ENCODE results near the gene PITPNC1.

The PITPNC1 gene

GRCh38 chr17:67520916-67521774, 144.1 kb downstream of the PITPNC1 start:
- Histone ChIP-seq H3K36me3 (replicated peaks; ENCODE audit: insufficient read depth, low read length) (no peaks in the 10 kb centered on the region), H3K9ac (ENCODE audit: low read length) (no peak overlapping the region), H3K4me3 (ENCODE audit: low read length) (no peak overlapping the region), H3K4me1 (ENCODE audit: low read length) (no peaks in the 10 kb centered on the region), H3K9me3 (replicated peaks; ENCODE audit: insufficient read depth, low read length) (no peaks in the 10 kb centered on the region), H3K79me2 (ENCODE audit: low read length) (peaks cover 3% of the 10 kb centered on the region; the same call in 1 of the 2 replicates), H3K4me2 (ENCODE audit: low read depth, low read length) (no peak overlapping the region), H3F3A (ENCODE audit: insufficient read depth, low read length) (no peaks in the 10 kb centered on the region), H3K27ac (ENCODE audit: low read length) (no peak overlapping the region), H4K20me1 (ENCODE audit: insufficient read depth, low read length) (no peaks in the 10 kb centered on the region), H2AFZ (ENCODE audit: low read length) (no peak overlapping the region), H3K9me2 (replicated peaks; ENCODE audit: insufficient read depth, low read length) (no peaks in the 10 kb centered on the region), H3K27me3 (replicated peaks; ENCODE audit: insufficient read depth, low read length) (no peaks in the 10 kb centered on the region)
- no peak for DNase-seq
- no peak for TF ChIP-seq EZH2phosphoT487 (IDR thresholded peaks at IDR 0.05; ENCODE audit: low read length)
- no peak for TF ChIP-seq CTCF (IDR thresholded peaks at IDR 0.05; ENCODE audit: low read length)
- no peak for TF ChIP-seq EZH2 (optimal IDR thresholded peaks at IDR 0.05; ENCODE audit: low read depth, low read length)

- H3K4me3 ChIP-seq (ENCODE audit: low read length) = no peak overlapping the region
- H2AFZ ChIP-seq (ENCODE audit: low read length) = no peak overlapping the region
- H3K4me2 ChIP-seq (ENCODE audit: low read depth, low read length) = no peak overlapping the region
- no peak overlapping the region for H3K9ac ChIP-seq (ENCODE audit: low read length)
- DNase-seq = no peak
- H3K9me2 ChIP-seq (replicated peaks; ENCODE audit: insufficient read depth, low read length) = no peaks in the 10 kb centered on the region
- H3K9me3 ChIP-seq (replicated peaks; ENCODE audit: insufficient read depth, low read length) = no peaks in the 10 kb centered on the region
- H3K4me1 ChIP-seq (ENCODE audit: low read length) = no peaks in the 10 kb centered on the region
- no peak overlapping the region for H3K27ac ChIP-seq (ENCODE audit: low read length)
- H3K27me3 ChIP-seq (replicated peaks; ENCODE audit: insufficient read depth, low read length) = no peaks in the 10 kb centered on the region
- TF ChIP-seq CTCF (IDR thresholded peaks at IDR 0.05; ENCODE audit: low read length) (no peak), EZH2 (optimal IDR thresholded peaks at IDR 0.05; ENCODE audit: low read depth, low read length) (no peak), EZH2phosphoT487 (IDR thresholded peaks at IDR 0.05; ENCODE audit: low read length) (no peak)
- peaks cover 3% of the 10 kb centered on the region; the same call in 1 of the 2 replicates for H3K79me2 ChIP-seq (ENCODE audit: low read length)
- H4K20me1 ChIP-seq (ENCODE audit: insufficient read depth, low read length) = no peaks in the 10 kb centered on the region
- H3K36me3 ChIP-seq (replicated peaks; ENCODE audit: insufficient read depth, low read length) = no peaks in the 10 kb centered on the region
- H3F3A ChIP-seq (ENCODE audit: insufficient read depth, low read length) = no peaks in the 10 kb centered on the region
Measured at GRCh38 chr17:67521775-67522069, 144.6 kb downstream of the PITPNC1 start.

- Histone ChIP-seq H3K9ac (ENCODE audit: low read length) (no peak overlapping the region), H3F3A (ENCODE audit: insufficient read depth, low read length) (no peaks in the 10 kb centered on the region), H3K36me3 (replicated peaks; ENCODE audit: insufficient read depth, low read length) (no peaks in the 10 kb centered on the region), H3K4me3 (ENCODE audit: low read length) (no peak overlapping the region), H3K9me2 (replicated peaks; ENCODE audit: insufficient read depth, low read length) (no peaks in the 10 kb centered on the region), H3K4me1 (ENCODE audit: low read length) (no peaks in the 10 kb centered on the region), H3K9me3 (replicated peaks; ENCODE audit: insufficient read depth, low read length) (no peaks in the 10 kb centered on the region), H4K20me1 (ENCODE audit: insufficient read depth, low read length) (no peaks in the 10 kb centered on the region), H3K4me2 (ENCODE audit: low read depth, low read length) (no peak overlapping the region), H3K79me2 (ENCODE audit: low read length) (peaks cover 3% of the 10 kb centered on the region; the same call in 1 of the 2 replicates), H3K27me3 (replicated peaks; ENCODE audit: insufficient read depth, low read length) (no peaks in the 10 kb centered on the region), H3K27ac (ENCODE audit: low read length) (no peak overlapping the region), H2AFZ (ENCODE audit: low read length) (no peak overlapping the region)
- no peak for TF ChIP-seq CTCF (IDR thresholded peaks at IDR 0.05; ENCODE audit: low read length)
- DNase-seq = no peak
Measured at GRCh38 chr17:67523101-67523500, 146.0 kb downstream of the PITPNC1 start.
